NCI-H510A treated with DMSO at 0.1 percent for 48 hours (cell line): ENCODE data around the gene FBXW12.
A peak's percentile ranks its signal among the peaks of the same experiment; 100 is the strongest.

ENCODE experiments used
- DNase-seq: peaks from one replicate; lab custom pipeline; 2025; lab: John Stamatoyannopoulos, UW

Gene FBXW12

GRCh38 chr3:48436477-48436787 lies 64.4 kb downstream of the FBXW12 start:
- no peak for DNase-seq

- DNase-seq = no peak
These were observed 64.8 kb downstream of the FBXW12 start for GRCh38 chr3:48436855-48437254.

GRCh38 chr3:48437812-48438211 lies 65.8 kb downstream of the FBXW12 start:
- no peak for DNase-seq

GRCh38 chr3:48439820-48440589 lies 68.0 kb downstream of the FBXW12 start, which contains the start of the genes CCDC51 and TMA7:
Gene CCDC51 (minus strand): TSS chr3:48440119. CDS start chr3:48435128, 4,991 bp downstream.
Gene TMA7 (plus strand): TSS chr3:48440257. CDS start chr3:48440297, 40 bp downstream.
- peak; percentile 87 for DNase-seq

- DNase-seq = no peak
These were observed 68.6 kb downstream of the FBXW12 start for GRCh38 chr3:48440590-48440958.

- no peak for DNase-seq
These were observed 69.9 kb downstream of the FBXW12 start for GRCh38 chr3:48441940-48442339.
